H1 (cell line): ENCODE measurements around the gene SLC4A1AP. TPM values are rescaled to one million over a fixed set of nuclear protein-coding genes. Genes with fewer than 3 reads are reported as not detected.

ENCODE experiments used
- CTCF ChIP-seq, 3 experiments: IDR thresholded peaks; 1 replicate in 2 of 3; 2 replicates in 1 of 3; pipeline versions ENCODE4 v1.5.1 to v1.6.1; 2011; ENCODE audit warnings: low read length in 3 of 3, mild to moderate bottlenecking in 3 of 3, inconsistent platforms in 2 of 3, low read depth in 1 of 3, moderate library complexity in 1 of 3; ENCODE audit not compliant: insufficient read depth in 1 of 3; ENCODE audit errors: control extremely low read depth in 1 of 3
- RFX5 ChIP-seq: IDR thresholded peaks from 2 replicates; pipeline ENCODE4 v1.6.1; 2011; ENCODE audit warnings: low read depth, low read length, improper control_type of control experiment, borderline replicate concordance
- polyA plus RNA-seq, 7 experiments: library from polyadenylated mRNA; depleted of rRNA in 3 of 7; stranded (reverse) in 5 of 7; unstranded in 2 of 7; fragments of >200 nt in 5 of 7; fragments of 200-250 nt in 2 of 7; gene quantifications; 1 replicate in 5 of 7; 2 replicates in 1 of 7; 4 replicates in 1 of 7; pipeline versions ENCODE4 v1.2.1 to v1.2.3, GENCODE V29; 2011 to 2013; ENCODE audit warnings: missing spikeins in 2 of 7, mixed read lengths in 2 of 7
- total RNA-seq: library from RNA; stranded (reverse); fragmentation: NEBNext Ultra II Directional; extraction: Animal tissue kit (Norgen Biotek cat#: 25700); gene quantifications from 2 replicates; pipeline ENCODE4 v1.2.1, GENCODE V29; 2021

SLC4A1AP gene
- total and polyA plus RNA-seq, 2 of the 8 experiments (the other 6 are each of a cell fraction or from before 2014, with no cell fraction given), result 8.1 to 18.4 TPM

GRCh38 chr2:27727257-27727656 is 63.6 kb downstream of the SLC4A1AP start (continued):
- no peak for TF ChIP-seq RFX5
- TF ChIP-seq CTCF (IDR thresholded peaks at IDR 0.05; ENCODE audit: control extremely low read depth in 1 of 3, insufficient read depth in 1 of 3, low read depth in 1 of 3, low read length in 3 of 3), result no peak
- TF ChIP-seq, all 59 proteins: peak for 0
